BLaER1 treated with 17β-estradiol and CSF1 and Interleukin-3, amounts not matched to agents 10 nM and 100 nM (cell line): ENCODE data around the gene REPS1.
A peak's percentile ranks its signal among the peaks of the same experiment; 100 is the strongest.

Source experiments
- H3K27ac ChIP-seq, 11 experiments: shearing (Covaris generic); formaldehyde crosslinking; 2 replicates each; pipeline ENCODE4 v1.8.1; 2022
- H3K27me3 ChIP-seq, 11 experiments: shearing (Covaris generic); formaldehyde crosslinking; 2 replicates each; pipeline ENCODE4 v1.8.1; 2022
- H3K36me3 ChIP-seq, 11 experiments: shearing (Covaris generic); formaldehyde crosslinking; 2 replicates each; pipeline ENCODE4 v1.8.1; 2022
- H3K4me1 ChIP-seq, 10 experiments: shearing (Covaris generic); formaldehyde crosslinking; 2 replicates each; pipeline ENCODE4 v1.8.1; 2022
- H3K4me2 ChIP-seq, 11 experiments: shearing (Covaris generic); formaldehyde crosslinking; 2 replicates each; pipeline ENCODE4 v1.8.1; 2022
- H3K4me3 ChIP-seq, 10 experiments: shearing (Covaris generic); formaldehyde crosslinking; 2 replicates each; pipeline ENCODE4 v1.8.1; 2022
- H3K9ac ChIP-seq, 11 experiments: shearing (Covaris generic); formaldehyde crosslinking; 2 replicates each; pipeline ENCODE4 v1.8.1; 2022
- H3K9me3 ChIP-seq, 11 experiments: shearing (Covaris generic); formaldehyde crosslinking; replicated peaks in 1 of 11; 2 replicates each; pipeline ENCODE4 v1.8.1; 2022
- H4K20me1 ChIP-seq, 11 experiments: shearing (Covaris generic); formaldehyde crosslinking; 2 replicates each; pipeline ENCODE4 v1.8.1; 2022
- Cebpa-rat ChIP-seq, 11 experiments: shearing (Covaris generic); IDR thresholded peaks; 2 replicates each; pipeline ENCODE4 v1.8.1; 2022

REPS1 gene

DNA sequence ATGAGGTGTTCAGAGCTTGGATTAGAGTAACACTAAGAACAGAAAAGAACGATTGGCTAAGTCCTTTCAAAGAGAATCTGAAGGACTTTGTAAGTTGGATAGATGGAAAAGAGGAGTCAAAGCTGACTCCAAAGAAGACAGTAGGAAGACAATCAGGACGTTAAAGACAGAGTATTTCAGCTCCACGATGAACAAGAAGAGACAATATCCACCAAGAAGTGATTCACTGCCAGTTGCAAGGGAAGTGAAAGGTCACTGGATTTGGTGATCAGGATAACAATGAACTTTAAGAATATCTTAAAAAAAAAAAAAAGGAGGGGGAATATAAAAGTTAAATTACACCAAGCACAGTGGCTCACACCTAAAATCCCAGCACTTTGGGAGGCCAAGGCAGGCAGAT is 17.9 kb downstream of the REPS1 start:
- Histone ChIP-seq H3K9me3 (peaks cover 0 to 4% (median 0%) of the 10 kb centered on the region in 11 experiments; a peak in 1 of 22 replicates), H3K4me1 (peaks cover 0 to 48% (median 15%) of the 10 kb centered on the region in 10 experiments; a peak in 14 of 20 replicates), H3K4me3 (no peak overlapping the region), H3K9ac (peak overlapping the region in 1 of 11 experiments; percentile 25; a peak in 1 of 22 replicates), H3K4me2 (peak overlapping the region in 4 of 11 experiments; percentile 37 to 89 (median 68); a peak in 8 of 22 replicates), H3K36me3 (peaks cover 0 to 14% (median 0%) of the 10 kb centered on the region in 11 experiments; a peak in 4 of 22 replicates), H3K27me3 (no peaks in the 10 kb centered on the region), H3K27ac (peak overlapping the region in 2 of 11 experiments; percentile 10 to 50; a peak in 3 of 22 replicates), H4K20me1 (peaks cover 30 to 99% (median 81%) of the 10 kb centered on the region in 11 experiments; a peak in 20 of 22 replicates)
- no peak for TF ChIP-seq Cebpa-rat (IDR thresholded peaks at IDR 0.05)

DNA sequence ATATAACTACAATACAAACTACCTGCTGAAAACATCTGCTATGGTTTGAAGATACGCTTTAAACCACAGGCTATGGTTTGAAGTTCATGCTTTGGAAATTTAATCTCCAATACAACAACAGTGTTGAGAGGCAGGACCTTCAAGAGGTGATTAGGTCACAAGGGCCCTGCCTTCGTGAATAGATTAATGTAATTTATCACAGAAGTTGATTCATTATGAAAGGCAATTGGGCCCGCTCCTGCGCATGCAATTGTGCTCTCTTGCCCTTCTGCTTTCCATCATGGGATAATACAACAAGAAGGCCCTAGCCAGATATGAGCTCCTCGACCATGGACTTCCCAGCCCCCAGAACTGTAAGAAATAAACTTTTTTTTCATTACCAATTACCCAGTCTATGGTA is 21.2 kb downstream of the REPS1 start:
- H3K9me3 ChIP-seq, result peaks cover 0 to 16% (median 7%) of the 10 kb centered on the region in 11 experiments; a peak in 10 of 22 replicates
- TF ChIP-seq Cebpa-rat (IDR thresholded peaks at IDR 0.05), result no peak
- no peak overlapping the region for H3K4me2 ChIP-seq
- peaks cover 0 to 27% (median 5%) of the 10 kb centered on the region in 10 experiments; a peak in 11 of 20 replicates for H3K4me1 ChIP-seq
- H3K27me3 ChIP-seq, result no peaks in the 10 kb centered on the region
- H3K9ac ChIP-seq, result no peak overlapping the region
- H4K20me1 ChIP-seq, result peaks cover 9 to 92% (median 49%) of the 10 kb centered on the region in 11 experiments; a peak in 18 of 22 replicates
- peaks cover 0 to 25% (median under 1%) of the 10 kb centered on the region in 11 experiments; a peak in 11 of 22 replicates for H3K36me3 ChIP-seq
- H3K27ac ChIP-seq, result no peak overlapping the region
- H3K4me3 ChIP-seq, result no peak overlapping the region

DNA sequence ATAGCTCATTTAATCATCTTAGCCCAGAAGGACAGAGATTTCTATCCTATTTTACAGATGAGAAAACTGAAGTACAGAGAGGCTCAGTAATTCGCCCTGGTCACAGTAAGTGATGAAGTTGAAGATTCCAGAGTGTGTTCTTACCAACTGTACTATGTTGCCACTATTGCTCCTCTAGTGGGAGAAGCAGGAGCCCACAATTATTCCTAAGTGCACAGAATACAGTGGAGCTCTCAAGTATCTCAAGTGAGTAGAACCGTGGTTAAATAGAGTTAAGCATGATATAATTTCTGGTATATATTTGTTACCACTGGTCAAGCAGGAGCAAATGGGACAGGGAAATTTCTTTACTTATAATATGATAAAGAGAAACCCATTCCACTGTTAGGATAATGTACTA is 22.1 kb downstream of the REPS1 start:
- TF ChIP-seq Cebpa-rat (IDR thresholded peaks at IDR 0.05), result no peak
- H3K9me3 ChIP-seq, result peaks cover 0 to 25% (median 16%) of the 10 kb centered on the region in 11 experiments; a peak in 14 of 22 replicates
- no peak overlapping the region for H3K4me3 ChIP-seq
- H3K4me2 ChIP-seq, result no peak overlapping the region
- H3K27me3 ChIP-seq, result no peaks in the 10 kb centered on the region
- H3K27ac ChIP-seq, result no peak overlapping the region
- H3K9ac ChIP-seq, result no peak overlapping the region
- peaks cover 0 to 18% (median 3%) of the 10 kb centered on the region in 10 experiments; a peak in 9 of 20 replicates for H3K4me1 ChIP-seq
- peaks cover 0 to 33% (median 4%) of the 10 kb centered on the region in 11 experiments; a peak in 12 of 22 replicates for H3K36me3 ChIP-seq
- peaks cover 4 to 90% (median 40%) of the 10 kb centered on the region in 11 experiments; a peak in 15 of 22 replicates for H4K20me1 ChIP-seq

DNA sequence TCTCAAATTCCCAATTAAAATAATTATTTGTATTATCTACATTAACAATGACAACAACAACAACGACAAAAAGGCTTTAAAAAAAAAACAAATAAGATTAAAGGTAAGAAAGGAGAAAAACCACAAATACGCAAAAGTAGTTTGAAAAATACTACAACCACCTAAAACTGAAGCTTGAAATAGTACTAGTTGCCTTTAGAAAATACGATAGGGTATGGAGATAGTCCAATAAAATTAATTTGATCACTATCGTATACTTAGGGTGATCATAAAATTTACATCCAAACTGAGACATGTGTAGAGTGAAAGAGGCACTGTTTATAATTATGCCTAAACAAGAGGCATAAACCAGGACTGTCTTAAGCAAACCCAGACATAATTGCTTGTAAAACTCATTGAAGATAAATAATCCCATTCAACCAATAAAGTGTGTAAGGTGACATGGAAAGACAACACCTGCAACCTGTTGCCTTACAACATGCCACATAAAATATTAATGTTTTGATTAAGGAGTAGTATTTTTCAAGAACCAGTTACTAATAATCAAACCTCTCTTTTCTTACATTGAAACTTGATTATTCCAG is 22.7 kb downstream of the REPS1 start:
- no peak for TF ChIP-seq Cebpa-rat (IDR thresholded peaks at IDR 0.05)
- Histone ChIP-seq H3K9me3 (peaks cover 0 to 23% (median 17%) of the 10 kb centered on the region in 11 experiments; a peak in 15 of 22 replicates), H3K4me3 (no peak overlapping the region), H3K4me1 (peaks cover 0 to 12% (median 1%) of the 10 kb centered on the region in 10 experiments; a peak in 9 of 20 replicates), H3K4me2 (no peak overlapping the region), H3K36me3 (peaks cover 0 to 29% (median 4%) of the 10 kb centered on the region in 11 experiments; a peak in 12 of 22 replicates), H3K27ac (no peak overlapping the region), H3K9ac (no peak overlapping the region), H3K27me3 (no peaks in the 10 kb centered on the region), H4K20me1 (peaks cover 2 to 86% (median 35%) of the 10 kb centered on the region in 11 experiments; a peak in 15 of 22 replicates)

DNA sequence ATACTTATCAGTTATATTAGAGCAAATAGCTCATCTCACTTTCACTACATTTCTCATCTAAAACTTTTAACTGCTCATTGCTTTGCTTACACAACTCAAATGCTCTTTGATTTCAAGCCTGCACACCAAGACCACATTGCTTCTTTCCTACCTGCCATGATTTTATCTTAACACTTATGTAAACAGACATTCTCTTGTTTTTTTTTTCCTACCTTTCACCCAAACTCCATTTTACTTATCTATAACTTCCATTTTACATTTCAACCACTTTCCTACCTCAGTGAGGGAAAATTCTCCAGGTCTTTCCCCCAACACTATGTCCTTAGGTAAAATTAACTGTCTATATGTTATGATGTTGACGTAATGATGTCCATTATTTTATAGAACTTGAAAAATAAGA is 24.0 kb downstream of the REPS1 start:
- no peak overlapping the region for H3K4me3 ChIP-seq
- H3K4me1 ChIP-seq, result peaks cover 2 to 10% (median 5%) of the 10 kb centered on the region in 10 experiments
- H3K9ac ChIP-seq, result no peak overlapping the region
- TF ChIP-seq Cebpa-rat (IDR thresholded peaks at IDR 0.05), result no peak
- H3K9me3 ChIP-seq, result peaks cover 0 to 23% (median 17%) of the 10 kb centered on the region in 11 experiments; a peak in 15 of 22 replicates
- no peak overlapping the region for H3K27ac ChIP-seq
- peaks cover 0 to 27% (median 4%) of the 10 kb centered on the region in 11 experiments; a peak in 11 of 22 replicates for H3K36me3 ChIP-seq
- H3K27me3 ChIP-seq, result no peaks in the 10 kb centered on the region
- peaks cover 0 to 86% (median 24%) of the 10 kb centered on the region in 11 experiments; a peak in 13 of 22 replicates for H4K20me1 ChIP-seq
- no peak overlapping the region for H3K4me2 ChIP-seq

DNA sequence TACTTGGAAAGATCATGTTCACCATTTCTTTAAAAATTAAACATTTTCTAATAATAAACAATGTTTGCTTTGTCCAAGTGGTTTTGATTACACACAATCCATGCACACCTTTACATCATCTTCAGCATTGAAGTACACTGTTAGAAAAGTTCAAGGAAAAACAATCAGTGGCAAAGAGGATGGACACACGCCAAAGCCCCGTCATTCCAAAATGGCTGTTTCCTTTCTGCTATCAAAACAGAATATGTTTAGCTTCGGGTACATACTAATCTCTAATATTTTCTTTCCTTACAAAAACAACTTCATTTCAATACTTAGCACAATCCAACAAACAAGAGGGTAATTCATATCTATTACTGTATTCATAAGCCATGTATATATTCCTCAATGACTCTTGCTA is 24.5 kb downstream of the REPS1 start:
- no peaks in the 10 kb centered on the region for H3K27me3 ChIP-seq
- H3K4me3 ChIP-seq, result no peak overlapping the region
- no peak overlapping the region for H3K27ac ChIP-seq
- no peak for TF ChIP-seq Cebpa-rat (IDR thresholded peaks at IDR 0.05)
- peaks cover 7 to 15% (median 10%) of the 10 kb centered on the region in 10 experiments for H3K4me1 ChIP-seq
- H3K36me3 ChIP-seq, result peaks cover 0 to 27% (median 4%) of the 10 kb centered on the region in 11 experiments; a peak in 11 of 22 replicates
- peaks cover 0 to 23% (median 17%) of the 10 kb centered on the region in 11 experiments; a peak in 15 of 22 replicates for H3K9me3 ChIP-seq
- no peak overlapping the region for H3K9ac ChIP-seq
- H4K20me1 ChIP-seq, result peaks cover 0 to 86% (median 19%) of the 10 kb centered on the region in 11 experiments; a peak in 13 of 22 replicates
- no peak overlapping the region for H3K4me2 ChIP-seq

DNA sequence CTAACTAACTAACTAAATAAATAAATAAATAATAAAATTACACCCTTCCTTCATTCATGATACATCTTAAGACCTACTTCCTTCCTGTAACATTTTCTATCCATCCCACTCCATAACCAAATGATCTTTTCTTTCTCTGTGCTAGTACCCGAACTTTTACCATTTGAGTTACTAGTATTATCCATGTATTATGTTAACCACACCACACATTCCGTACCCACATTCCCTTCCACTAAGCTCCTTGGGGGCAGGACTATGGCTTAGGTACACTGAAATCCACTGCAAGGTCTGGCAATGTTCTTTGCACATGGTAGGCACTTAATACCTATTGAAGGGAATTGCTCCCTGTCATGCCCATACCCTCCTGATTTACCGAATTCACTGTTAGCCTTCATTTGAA is 24.9 kb downstream of the REPS1 start:
- Histone ChIP-seq H3K4me3 (no peak overlapping the region), H3K36me3 (peaks cover 0 to 25% (median 4%) of the 10 kb centered on the region in 11 experiments; a peak in 11 of 22 replicates), H3K4me1 (peaks cover 11 to 19% (median 14%) of the 10 kb centered on the region in 10 experiments), H3K27ac (no peak overlapping the region), H3K4me2 (no peak overlapping the region), H4K20me1 (peaks cover 0 to 86% (median 15%) of the 10 kb centered on the region in 11 experiments; a peak in 13 of 22 replicates), H3K9ac (no peak overlapping the region), H3K9me3 (peaks cover 0 to 23% (median 17%) of the 10 kb centered on the region in 11 experiments; a peak in 15 of 22 replicates), H3K27me3 (no peaks in the 10 kb centered on the region)
- no peak for TF ChIP-seq Cebpa-rat (IDR thresholded peaks at IDR 0.05)

DNA sequence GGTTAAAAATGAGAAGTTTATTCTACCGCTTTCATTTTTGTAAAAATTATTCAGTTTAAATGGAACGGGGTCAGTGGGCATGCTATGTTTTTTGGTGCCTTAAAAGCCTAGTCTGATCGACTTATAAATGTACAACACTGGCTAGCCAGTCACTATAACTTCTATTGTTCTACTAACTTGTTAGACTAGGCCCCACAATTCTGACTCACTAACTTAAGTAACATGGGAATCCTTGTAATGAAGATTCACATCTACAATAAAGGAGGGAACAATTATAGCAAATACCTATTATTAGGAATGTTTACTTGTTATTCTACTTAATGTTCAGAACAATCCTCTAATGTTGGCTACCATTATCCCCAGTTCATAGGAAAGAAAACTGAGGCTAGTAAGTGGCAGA is 28.5 kb downstream of the REPS1 start:
- TF ChIP-seq Cebpa-rat (IDR thresholded peaks at IDR 0.05), result no peak
- peaks cover 0 to 7% (median 0%) of the 10 kb centered on the region in 11 experiments; a peak in 1 of 22 replicates for H3K27me3 ChIP-seq
- H3K27ac ChIP-seq, result no peak overlapping the region
- H3K4me1 ChIP-seq, result peaks cover 27 to 48% (median 37%) of the 10 kb centered on the region in 10 experiments
- no peak overlapping the region for H3K9ac ChIP-seq
- H3K4me3 ChIP-seq, result no peak overlapping the region
- peaks cover 4 to 89% (median 20%) of the 10 kb centered on the region in 11 experiments; a peak in 14 of 22 replicates for H4K20me1 ChIP-seq
- peaks cover 0 to 23% (median 17%) of the 10 kb centered on the region in 11 experiments; a peak in 14 of 22 replicates for H3K9me3 ChIP-seq
- H3K4me2 ChIP-seq, result peak overlapping the region in 8 of 11 experiments; percentile 4 to 77 (median 66); a peak in 8 of 22 replicates
- H3K36me3 ChIP-seq, result peaks cover 0 to 24% (median 4%) of the 10 kb centered on the region in 11 experiments; a peak in 10 of 22 replicates
